Retina (tissue), 1 donor: Measurements from ENCODE around the gene COQ2.
A peak's percentile ranks its signal among the peaks of the same experiment; 100 is the strongest.
"Not testable (repeated sequence)": the region's sequence is repeated elsewhere in the genome, so short reads cannot be mapped to it uniquely, and the experiment has no call there.

ENCODE experiments used
- DNase-seq: peaks from one replicate; pipeline ENCODE4 v3.0.0-alpha.2; 2016

The COQ2 gene

GRCh38 chr4:83241132-83241531 is 43.5 kb downstream of the COQ2 start:
- DNase-seq: no peak

- no peak for DNase-seq
Measured at GRCh38 chr4:83240379-83240875, 44.2 kb downstream of the COQ2 start.

- DNase-seq: no peak
Measured at GRCh38 chr4:83238393-83239248, 46.0 kb downstream of the COQ2 start.

- DNase-seq: no peak
Measured at GRCh38 chr4:83237591-83237990, 47.0 kb downstream of the COQ2 start.

- not testable (repeated sequence) for DNase-seq
Measured at GRCh38 chr4:83235645-83236133, 48.9 kb downstream of the COQ2 start.

GRCh38 chr4:83234902-83235644 is 49.5 kb downstream of the COQ2 start:
- DNase-seq: no peak

GRCh38 chr4:83234387-83234786 is 50.2 kb downstream of the COQ2 start:
- DNase-seq: not testable (repeated sequence)

- DNase-seq: no peak
Measured at GRCh38 chr4:83232082-83232481, 52.5 kb downstream of the COQ2 start.

- no peak for DNase-seq
Measured at GRCh38 chr4:83231620-83232076, 53.0 kb downstream of the COQ2 start.

- DNase-seq: no peak
Measured at GRCh38 chr4:83230928-83231327, 53.7 kb downstream of the COQ2 start.

GRCh38 chr4:83229791-83230190 is 54.8 kb downstream of the COQ2 start:
- no peak for DNase-seq

- no peak for DNase-seq
Measured at GRCh38 chr4:83228231-83228630, 56.4 kb downstream of the COQ2 start.

- no peak for DNase-seq
Measured at GRCh38 chr4:83224502-83225197, 59.9 kb downstream of the COQ2 start.

- DNase-seq: no peak
Measured at GRCh38 chr4:83223781-83224180, 60.8 kb downstream of the COQ2 start.

- DNase-seq: no peak
Measured at GRCh38 chr4:83221897-83222441, 62.6 kb downstream of the COQ2 start.

GRCh38 chr4:83219344-83220331 is 65.0 kb downstream of the COQ2 start:
- DNase-seq: peak; percentile 71

- no peak for DNase-seq
Measured at GRCh38 chr4:83217721-83218522, 66.7 kb downstream of the COQ2 start.

GRCh38 chr4:83216959-83217683 is 67.5 kb downstream of the COQ2 start:
- DNase-seq: no peak

GRCh38 chr4:83214079-83214478 is 70.5 kb downstream of the COQ2 start:
- DNase-seq: no peak
